GM12878 (cell line): ENCODE results near the gene MEGF11. TPM values are rescaled to one million over a fixed set of nuclear protein-coding genes. Genes with fewer than 3 reads are reported as not detected.

ENCODE experiments used
- ASH2L ChIP-seq: fragments of 300-600, 200-600 bp; sonication (generic); IDR thresholded peaks from 2 replicates; pipeline ENCODE4 v1.6.1; 2017; ENCODE audit warnings: low read depth, mild to moderate bottlenecking, borderline replicate concordance
- CHD1 ChIP-seq: IDR thresholded peaks from 2 replicates; pipeline ENCODE4 v1.6.1; 2012; ENCODE audit warnings: low read depth, low read length, improper control_type of control experiment
- CHD4 ChIP-seq: fragments of 200-600 bp; sonication (generic); IDR thresholded peaks from 2 replicates; pipeline ENCODE4 v1.6.1; 2016; ENCODE audit warnings: mild to moderate bottlenecking
- CREB1 ChIP-seq: IDR thresholded peaks from 2 replicates; pipeline ENCODE4 v1.6.1; 2012; ENCODE audit warnings: low read depth, mild to moderate bottlenecking, inconsistent platforms
- CUX1 ChIP-seq: IDR thresholded peaks from 2 replicates; pipeline ENCODE4 v1.6.1; 2012; ENCODE audit warnings: improper control_type of control experiment, low read depth, low read length; ENCODE audit not compliant: insufficient replicate concordance
- ELK1 ChIP-seq: IDR thresholded peaks from 2 replicates; pipeline ENCODE4 v1.6.1; 2012; ENCODE audit warnings: low read depth, low read length, improper control_type of control experiment
- ESRRA ChIP-seq: IDR thresholded peaks from 2 replicates; pipeline ENCODE4 v1.6.1; 2012; ENCODE audit warnings: mild to moderate bottlenecking, low read length, improper control_type of control experiment
- HDAC2 ChIP-seq: fragments of 200-600 bp; sonication (generic); IDR thresholded peaks from 2 replicates; pipeline ENCODE4 v1.6.1; 2017
- HDAC6 ChIP-seq: fragments of 200-600 bp; sonication (generic); IDR thresholded peaks from one replicate; pipeline ENCODE4 v1.8.0; 2017; ENCODE audit warnings: antibody characterized with exemption; ENCODE audit not compliant: unreplicated experiment
- JUND ChIP-seq: IDR thresholded peaks from 2 replicates; pipeline ENCODE4 v1.6.1; 2012; ENCODE audit warnings: low read depth, mild to moderate bottlenecking, low read length, improper control_type of control experiment, moderate library complexity
- MXI1 ChIP-seq: fragments of 150-350 bp; IDR thresholded peaks from 2 replicates; pipeline ENCODE4 v1.6.1; 2011; ENCODE audit warnings: low read depth, mild to moderate bottlenecking, inconsistent platforms, low read length, improper control_type of control experiment
- NFYA ChIP-seq: IDR thresholded peaks from 2 replicates; pipeline ENCODE4 v1.6.1; 2011; ENCODE audit warnings: low read depth, mild to moderate bottlenecking, low read length, improper control_type of control experiment, borderline replicate concordance
- NKRF ChIP-seq: fragments of 450-650 bp; conservative IDR thresholded peaks from 2 replicates; pipeline ENCODE4 v1.6.1; 2017; ENCODE audit warnings: mild to moderate bottlenecking, moderate library complexity
- NR2F1 ChIP-seq: fragments of 450-650 bp; conservative IDR thresholded peaks from 2 replicates; pipeline ENCODE4 v1.6.1; 2017; ENCODE audit warnings: mild to moderate bottlenecking
- PKNOX1 ChIP-seq: fragments of 450-650 bp; IDR thresholded peaks from 2 replicates; pipeline ENCODE4 v1.6.1; 2016; ENCODE audit warnings: mild to moderate bottlenecking
- POLR2AphosphoS2 ChIP-seq: IDR thresholded peaks from 2 replicates; pipeline ENCODE4 v1.6.1; 2011; ENCODE audit warnings: low read depth, mild to moderate bottlenecking, low read length, improper control_type of control experiment, moderate library complexity
- RAD51 ChIP-seq: fragments of 450-650 bp; IDR thresholded peaks from 2 replicates; pipeline ENCODE4 v1.6.1; 2016; ENCODE audit warnings: moderate library complexity, mild to moderate bottlenecking, inconsistent platforms
- RBBP5 ChIP-seq: fragments of 200-600 bp; sonication (generic); conservative IDR thresholded peaks from 2 replicates; pipeline ENCODE4 v1.6.1; 2016
- SREBF1 ChIP-seq: IDR thresholded peaks from 2 replicates; pipeline ENCODE4 v1.6.1; 2012; ENCODE audit warnings: mild to moderate bottlenecking, low read length
- SREBF2 ChIP-seq: IDR thresholded peaks from 2 replicates; pipeline ENCODE4 v1.6.1; 2012; ENCODE audit warnings: mild to moderate bottlenecking, low read length
- TBL1XR1 ChIP-seq: IDR thresholded peaks from 2 replicates; pipeline ENCODE4 v1.6.1; 2012; ENCODE audit warnings: low read depth, low read length, improper control_type of control experiment
- YY1 ChIP-seq: IDR thresholded peaks from 2 replicates; pipeline ENCODE4 v1.6.1; 2011; ENCODE audit warnings: low read depth, mild to moderate bottlenecking, low read length
- polyA plus RNA-seq, 11 experiments: library from polyadenylated mRNA; depleted of rRNA in 4 of 11; unstranded in 6 of 11; stranded (reverse) in 5 of 11; fragments of >200 nt; fragmentation: Nextera tagmentation in 4 of 11; fragmentation: Illumina TruSeq in 1 of 11; extraction: Ambion mirVana in 4 of 11; extraction: Trizol in 1 of 11; gene quantifications; 1 replicate in 1 of 11; 2 replicates in 10 of 11; pipeline versions ENCODE4 v1.2.1 to v1.2.3, GENCODE V29; 2011 to 2016; ENCODE audit warnings: inconsistent platforms in 2 of 11, missing spikeins in 2 of 11, low read depth in 1 of 11
- total RNA-seq, 4 experiments: library from RNA; depleted of rRNA in 3 of 4; stranded (reverse); fragments of >200 nt in 3 of 4; fragmentation: Illumina TruSeq in 1 of 4; extraction: Trizol in 1 of 4; gene quantifications; 2 replicates each; pipeline versions ENCODE4 v1.2.1 to v1.2.3, GENCODE V29; 2013 to 2021

MEGF11 gene
- total and polyA plus RNA-seq, 10 of the 15 experiments (the other 5 are each of a cell fraction or from before 2014, with no cell fraction given) = 0.03 to 1.7 (median 0.49) TPM

DNA sequence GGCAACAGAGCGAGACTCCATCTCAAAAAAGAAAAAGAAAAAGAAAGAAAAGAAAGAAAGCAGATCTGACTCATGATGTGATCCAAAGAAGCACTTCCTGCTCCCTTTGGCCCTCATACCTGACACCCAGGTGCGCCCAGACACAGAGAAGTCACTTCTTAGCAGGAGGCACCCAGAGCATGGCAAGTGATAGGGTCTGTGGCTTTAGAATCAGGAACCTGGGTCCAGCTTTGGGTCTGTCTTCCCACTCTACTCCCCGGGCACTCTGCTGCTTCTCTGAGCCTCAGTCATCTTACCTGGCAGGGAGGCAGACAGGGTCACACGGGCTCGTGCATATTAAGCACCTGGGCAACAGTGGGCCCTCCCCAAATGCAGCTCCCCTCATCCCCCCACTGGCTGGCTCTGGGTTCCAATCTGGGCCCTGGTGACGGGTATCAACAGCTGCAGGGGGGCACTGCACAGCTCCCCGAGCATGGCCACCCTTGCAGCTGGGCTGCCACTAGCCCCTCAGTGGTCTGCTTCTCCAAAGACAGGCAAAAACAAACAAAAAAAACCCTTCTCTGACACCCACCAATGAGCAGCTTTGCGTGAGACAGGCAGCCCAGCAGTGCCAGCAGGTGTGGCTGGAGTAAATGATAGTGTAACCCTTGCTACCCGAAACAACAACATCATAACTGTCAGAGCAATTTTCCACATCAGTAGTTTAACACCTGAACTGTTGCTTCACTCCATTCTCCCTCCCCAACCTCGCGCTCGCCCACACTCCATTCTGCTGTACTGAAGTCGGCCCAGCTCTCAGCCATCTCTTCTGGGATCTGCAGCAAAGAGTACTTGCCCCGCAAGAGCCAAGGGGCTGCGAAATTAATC, 99.8 kb downstream of the MEGF11 start (continued):
- no peak for TF ChIP-seq CUX1
- no peak for TF ChIP-seq ASH2L
- TF ChIP-seq RAD51 = peak; percentile 35; the same call in 1 of the 2 replicates
- no peak for TF ChIP-seq CHD4
- TF ChIP-seq HDAC2 = no peak
- TF ChIP-seq JUND = 0 out of 2 replicates have a peak, but pooled peaks have one; percentile 9
- no peak for TF ChIP-seq ESRRA
- TF ChIP-seq NR2F1 = peak; percentile 92
- TF ChIP-seq MXI1 = peak; percentile 54; the same call in 1 of the 2 replicates
- TF ChIP-seq RBBP5 = no peak
- TF ChIP-seq POLR2AphosphoS2 = no peak
- TF ChIP-seq SREBF2 = no peak
- no peak for TF ChIP-seq NFYA
- TF ChIP-seq HDAC6 = no peak
- TF ChIP-seq TBL1XR1 = no peak
- TF ChIP-seq SREBF1 = no peak
- no peak for TF ChIP-seq NKRF
- peak; percentile 90 for TF ChIP-seq PKNOX1
- no peak for TF ChIP-seq ELK1
- TF ChIP-seq YY1 = peak; percentile 28; the same call in 1 of the 2 replicates
- TF ChIP-seq CREB1 = peak; percentile 49; the same call in 1 of the 2 replicates
- no peak for TF ChIP-seq CHD1
